HG02678 (cell line): Measurements from ENCODE around the gene SLC14A1.

ENCODE experiments used
- ATAC-seq: cut with Tn5 transposase; IDR thresholded peaks from one replicate; pipeline ENCODE4 v1.9.1; 2021; ENCODE audit warnings: mild to moderate bottlenecking, moderate library complexity; ENCODE audit not compliant: unreplicated experiment

Gene SLC14A1

DNA sequence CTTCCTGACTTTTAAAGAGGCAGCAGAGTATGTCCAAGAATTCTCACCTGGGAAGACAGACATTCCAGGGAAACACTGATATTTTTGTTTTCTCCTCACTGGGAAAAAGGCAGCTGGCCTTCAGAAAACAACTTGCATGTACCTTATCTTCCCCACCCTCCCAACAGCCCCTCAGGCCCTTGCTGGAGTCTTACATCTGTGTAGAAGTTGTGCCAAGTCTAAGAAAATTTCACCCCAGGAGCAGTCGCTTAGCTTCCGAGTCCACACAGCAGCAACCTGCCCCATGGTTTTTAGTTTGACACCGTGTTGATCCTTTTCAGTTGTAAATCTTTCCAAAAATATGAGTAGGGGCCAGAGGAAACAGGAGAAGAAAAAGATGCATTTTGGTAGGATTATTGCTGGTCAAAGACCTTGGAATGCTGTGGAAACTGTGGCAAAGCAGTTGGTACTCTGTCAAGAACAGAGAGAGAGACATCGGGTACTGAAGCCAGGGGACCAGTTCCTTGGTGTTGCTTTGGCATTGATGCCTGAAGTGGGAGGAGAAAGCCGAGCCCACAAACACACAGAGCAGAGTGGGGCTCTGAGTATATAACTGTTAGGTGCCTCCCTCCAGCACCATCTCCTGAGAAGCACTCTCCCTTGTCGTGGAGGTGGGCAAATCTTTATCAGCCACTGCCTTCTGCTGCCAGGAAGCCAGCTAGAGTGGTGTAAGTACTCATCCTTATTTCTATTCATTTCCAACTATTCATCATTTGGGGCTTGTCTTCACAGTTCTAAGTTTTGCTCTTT is at the start of gene SLC14A1:
Gene SLC14A1, plus strand, starts transcription at position 615 of the 789 bp plus-strand sequence. CDS start 6,140 bp downstream, outside the sequence.
- ATAC-seq: no peak

DNA sequence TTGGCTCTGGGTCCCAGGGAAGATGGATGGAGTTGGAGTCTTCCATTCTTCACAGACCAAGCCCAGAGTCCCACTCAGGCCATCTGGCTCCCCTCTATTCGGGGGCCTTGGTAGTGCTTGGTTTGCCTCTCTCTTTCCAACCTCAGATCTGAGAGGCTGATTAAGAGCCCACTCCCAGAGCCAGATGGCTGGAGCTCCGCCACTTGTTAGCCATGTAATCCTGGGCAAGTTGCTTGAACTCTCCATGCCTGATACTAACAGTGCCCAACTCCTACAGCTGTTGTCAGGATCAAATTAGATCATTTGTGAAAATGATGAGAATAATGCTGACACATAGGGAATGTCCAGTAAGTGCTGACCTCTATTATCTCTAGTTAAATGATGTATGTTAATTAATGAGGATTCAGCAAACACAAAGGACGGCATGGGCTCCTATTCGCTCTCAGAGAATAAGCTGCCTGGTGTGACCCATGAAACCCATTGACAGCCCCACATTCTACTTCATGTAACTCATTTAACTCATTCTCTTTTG is 46.6 kb upstream of the SLC14A1 start:
- ATAC-seq: no peak

- no peak for ATAC-seq
Measured at GRCh38 chr18:45678441-45678840, 45.5 kb upstream of the SLC14A1 start.

GRCh38 chr18:45678850-45679249 is 45.1 kb upstream of the SLC14A1 start:
- no peak for ATAC-seq

- no peak for ATAC-seq
Measured at GRCh38 chr18:45680066-45680690, 43.8 kb upstream of the SLC14A1 start.

DNA sequence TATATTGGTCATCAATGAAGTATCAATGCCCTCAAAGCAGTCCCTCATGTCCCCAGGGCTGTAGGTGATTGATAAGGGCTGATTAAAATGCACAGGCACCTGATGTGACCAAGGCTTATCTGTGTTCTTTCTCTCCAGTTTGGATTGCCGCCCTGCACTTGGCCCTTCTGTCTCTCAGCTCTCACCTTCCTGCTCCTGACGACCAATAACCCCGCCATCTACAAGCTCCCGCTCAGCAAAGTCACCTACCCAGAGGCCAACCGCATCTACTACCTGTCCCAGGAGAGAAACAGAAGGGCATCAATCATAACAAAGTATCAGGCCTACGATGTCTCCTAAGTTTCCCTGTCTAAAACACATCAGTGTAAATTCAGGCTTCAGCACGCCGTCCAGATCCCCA is 41.8 kb upstream of the SLC14A1 start:
- no peak for ATAC-seq

- ATAC-seq: no peak
Measured at GRCh38 chr18:45684341-45685115, 39.5 kb upstream of the SLC14A1 start.

- peak; percentile 83 for ATAC-seq
Measured at GRCh38 chr18:45686891-45687611, 36.9 kb upstream of the SLC14A1 start.

DNA sequence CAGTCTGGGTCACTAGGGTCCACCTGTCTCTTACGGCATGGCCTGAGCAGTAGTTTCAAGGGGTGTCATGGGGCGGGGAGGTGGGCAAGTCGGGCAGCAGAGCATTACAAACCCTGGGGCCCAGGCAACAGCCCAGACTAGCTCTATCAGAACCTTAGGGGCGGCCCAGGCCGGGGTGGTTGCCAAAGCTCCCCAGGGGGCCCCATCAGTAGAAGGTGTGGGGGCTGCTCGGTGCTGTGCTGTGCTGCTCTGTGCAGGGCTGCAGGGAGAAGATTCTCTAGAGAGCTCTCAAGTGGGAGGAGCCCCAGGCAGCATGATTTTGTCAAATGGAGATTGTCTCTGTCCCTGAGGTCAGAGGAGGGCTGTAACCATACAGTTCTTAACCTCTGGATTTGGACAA is 36.4 kb upstream of the SLC14A1 start:
- ATAC-seq: peak; percentile 29

DNA sequence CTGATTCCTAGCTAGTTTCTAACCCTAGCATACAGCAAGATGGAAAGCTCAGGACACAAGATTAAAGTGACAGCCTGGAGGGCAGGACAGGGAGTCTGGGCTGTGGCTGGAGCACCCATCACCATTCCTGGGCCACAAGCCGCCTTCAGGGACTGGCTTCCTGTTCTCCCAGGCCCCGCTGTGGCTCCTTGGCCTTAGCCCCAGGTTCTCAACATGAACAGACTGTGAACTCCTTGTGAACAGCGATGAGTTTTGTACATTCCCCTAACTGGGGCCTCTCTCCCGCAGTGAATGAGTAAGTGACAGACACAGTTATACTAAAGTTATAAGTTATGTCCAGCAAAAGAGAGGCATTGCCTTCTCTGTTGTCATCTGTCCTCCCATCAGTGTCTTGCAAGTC is 35.9 kb upstream of the SLC14A1 start:
- no peak for ATAC-seq

DNA sequence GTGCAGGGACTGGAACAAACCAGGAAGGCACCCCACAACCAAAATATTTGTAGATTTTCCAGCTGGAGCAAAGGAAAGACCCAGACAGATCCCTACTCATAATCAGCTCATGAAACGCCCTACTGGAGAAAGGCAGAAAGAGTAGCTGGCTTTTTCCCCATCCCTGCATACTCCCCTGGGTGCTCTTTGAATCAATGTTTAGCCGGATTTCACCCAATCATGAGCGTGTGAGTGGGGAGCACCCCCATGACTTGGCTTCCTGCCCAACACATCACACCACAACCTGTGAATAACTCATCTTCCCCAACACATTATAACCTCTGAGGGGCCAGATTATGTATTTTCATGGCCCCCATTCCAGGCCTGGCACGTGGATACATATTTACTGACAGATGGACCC is 35.1 kb upstream of the SLC14A1 start:
- ATAC-seq: no peak

DNA sequence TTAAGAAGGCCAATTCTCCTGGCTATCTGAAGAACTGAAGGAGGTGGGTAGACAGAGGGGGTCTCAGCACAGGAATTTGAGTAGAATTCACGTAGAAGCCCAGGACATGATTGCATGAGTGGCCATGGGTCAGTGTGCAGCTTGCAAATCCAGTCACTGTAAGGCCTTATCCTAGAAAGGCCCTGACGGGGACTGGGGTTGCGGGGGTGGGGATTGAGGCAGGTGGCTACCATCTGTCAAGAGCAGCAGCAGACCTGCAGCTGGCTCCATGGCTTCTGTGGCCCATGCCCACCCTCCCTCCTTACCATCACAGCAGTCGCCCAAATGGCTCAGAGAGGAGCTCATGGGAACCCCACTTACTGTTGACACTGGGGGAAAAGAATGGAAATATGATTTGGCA is 34.6 kb upstream of the SLC14A1 start:
- ATAC-seq: no peak

- ATAC-seq: no peak
Measured at GRCh38 chr18:45690975-45691815, 32.8 kb upstream of the SLC14A1 start.

- ATAC-seq: no peak
Measured at GRCh38 chr18:45691816-45692179, 32.2 kb upstream of the SLC14A1 start.

GRCh38 chr18:45702708-45703265 is 21.2 kb upstream of the SLC14A1 start:
- no peak for ATAC-seq

- no peak for ATAC-seq
Measured at GRCh38 chr18:45708831-45709230, 15.2 kb upstream of the SLC14A1 start.

GRCh38 chr18:45712061-45712460 is 11.9 kb upstream of the SLC14A1 start:
- no peak for ATAC-seq

DNA sequence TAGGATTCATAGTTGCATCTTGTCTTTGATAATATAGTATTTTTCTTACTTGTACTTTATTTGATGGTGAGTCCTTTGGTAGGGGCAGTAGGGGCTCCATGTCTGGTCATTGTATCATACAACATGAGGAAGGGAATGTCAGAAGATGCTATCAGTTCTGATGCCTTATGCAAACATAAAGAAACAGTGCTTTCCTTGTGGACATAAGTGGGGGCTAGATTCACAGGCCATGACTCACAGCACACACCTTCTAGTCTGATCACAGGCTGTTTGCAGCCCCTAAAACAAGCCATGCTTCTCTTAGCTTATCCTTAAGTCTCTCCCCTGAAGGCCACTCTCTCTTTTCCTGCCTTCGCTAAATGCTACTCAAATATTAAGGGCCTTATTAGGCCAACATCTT is 10.7 kb upstream of the SLC14A1 start:
- ATAC-seq: no peak

DNA sequence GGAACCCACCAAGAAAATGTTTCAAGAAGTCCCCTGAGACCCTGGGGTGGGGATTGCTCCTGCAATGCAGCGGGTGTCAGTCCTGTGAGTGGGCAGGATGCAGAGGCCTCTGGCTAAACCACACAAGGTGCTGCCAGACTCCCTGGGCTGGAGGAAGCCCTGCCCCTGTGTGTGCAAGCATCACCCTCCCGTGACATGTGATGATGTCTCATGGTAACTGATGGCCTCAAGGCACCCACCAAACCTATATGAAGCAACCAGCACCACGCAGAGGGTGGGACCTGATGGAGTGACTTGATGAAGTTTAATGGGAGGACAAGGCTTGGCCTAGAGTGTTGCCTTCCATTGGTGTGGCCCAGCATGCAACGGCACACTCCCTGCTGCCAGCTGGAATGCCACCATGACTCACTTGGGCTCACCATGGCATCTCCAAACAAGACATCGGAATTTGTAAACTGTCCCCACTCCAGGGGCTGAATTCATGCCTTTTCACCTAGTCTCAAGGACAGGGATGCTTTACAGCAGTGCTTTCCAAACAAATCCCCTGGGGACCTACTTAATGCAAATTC is 8.7 kb upstream of the SLC14A1 start:
- no peak for ATAC-seq
